HCT116 (cell line): ENCODE measurements around the gene SVIL. TPM values are rescaled to one million over a fixed set of nuclear protein-coding genes. Genes with fewer than 3 reads are reported as not detected.

Experiments used
- ATAC-seq: fragments of 200-7000 bp; cut with Tn5 transposase; 2 replicates; pipeline ENCODE4 v1.9.1; 2020; ENCODE audit warnings: mild to moderate bottlenecking, moderate library complexity
- BruUV-seq: library from RNA; stranded (reverse); fragments of 400-500 nt; replicated peaks from 2 replicates; lab custom pipeline; 2021; lab: Mats Ljungman, UMichigan
- CTCF ChIA-PET: fragments of 300-600 bp; sonication (Branson Sonifier 250); formaldehyde crosslinking; loops from one replicate; lab custom pipeline; 2021; ENCODE audit warnings: antibody characterized with exemption; lab: Charles Lee
- POLR2A ChIA-PET: fragments of 300-600, 350-600 bp; sonication (Branson Sonifier 250); formaldehyde crosslinking; loops from one replicate; lab custom pipeline; 2021; ENCODE audit warnings: antibody characterized with exemption; lab: Charles Lee
- RAD21 ChIA-PET, 2 experiments: fragments of 300-600 bp; sonication (Branson Sonifier 250); formaldehyde crosslinking; loops; one replicate each; lab custom pipeline; 2023; ENCODE audit warnings: low total read pairs in 2 of 2; ENCODE audit not compliant: uncharacterized antibody in 2 of 2, unreplicated experiment in 2 of 2, low non-redundant PET in 1 of 2; lab: Charles Lee
- DNase-seq: peaks from one replicate; pipeline ENCODE4 v3.0.0-alpha.2; 2010; ENCODE audit warnings: low read depth, low spot score
- H2AFZ ChIP-seq: fragments of 200-600 bp; shearing (Covaris generic), sonication (generic); 2 replicates; pipeline ENCODE4 v1.6.1; 2017; ENCODE audit warnings: low read depth, mixed run types, mixed read lengths, antibody characterized with exemption, low read length; ENCODE audit not compliant: poor library complexity, severe bottlenecking
- H3K27ac ChIP-seq: 2 replicates; pipeline ENCODE4 v1.5.1; 2012; ENCODE audit warnings: low read depth, low read length
- H3K27me3 ChIP-seq: fragments of 200-600 bp; sonication (generic); 2 replicates; pipeline ENCODE4 v1.6.1; 2016; ENCODE audit warnings: mixed run types, low read length, mixed read lengths; ENCODE audit not compliant: insufficient read depth
- H3K36me3 ChIP-seq, 2 experiments: fragments of 200-500 bp in 1 of 2; fragments of 200-600 bp in 1 of 2; sonication (Bioruptor generic) in 1 of 2; sonication (generic) in 1 of 2; 2 replicates each; pipeline versions ENCODE4 v1.5.1 to v1.6.1; 2014 to 2016; ENCODE audit warnings: low read length in 2 of 2, inconsistent platforms in 1 of 2, mixed read lengths in 1 of 2, mixed run types in 1 of 2; ENCODE audit not compliant: insufficient read depth in 2 of 2, control insufficient read depth in 1 of 2
- H3K4me1 ChIP-seq, 2 experiments: fragments of 200-600 bp in 1 of 2; sonication (generic) in 1 of 2; 2 replicates each; pipeline versions ENCODE4 v1.5.1 to v1.6.1; 2012 to 2017; ENCODE audit warnings: low read length in 2 of 2, inconsistent platforms in 1 of 2, mild to moderate bottlenecking in 1 of 2, mixed read lengths in 1 of 2, mixed run types in 1 of 2, moderate library complexity in 1 of 2; ENCODE audit not compliant: insufficient read depth in 2 of 2, control insufficient read depth in 1 of 2
- H3K4me2 ChIP-seq: fragments of 200-600 bp; sonication (generic); 2 replicates; pipeline ENCODE4 v1.6.1; 2017; ENCODE audit warnings: mixed run types, low read length, mixed read lengths
- H3K4me3 ChIP-seq, 2 experiments: fragments of 200-600 bp in 1 of 2; sonication (generic) in 1 of 2; replicated peaks in 1 of 2; 2 replicates each; pipeline ENCODE4 v1.5.1; 2011 to 2016; ENCODE audit warnings: low read length in 2 of 2, control low read depth in 1 of 2, low read depth in 1 of 2, mild to moderate bottlenecking in 1 of 2, mixed read lengths in 1 of 2, mixed run types in 1 of 2
- H3K79me2 ChIP-seq: fragments of 200-600 bp; sonication (generic); 2 replicates; pipeline ENCODE4 v1.6.1; 2017; ENCODE audit warnings: mild to moderate bottlenecking, mixed run types, low read length, moderate library complexity, mixed read lengths; ENCODE audit not compliant: insufficient read depth
- H3K9ac ChIP-seq: fragments of 200-600 bp; sonication (generic); 2 replicates; pipeline ENCODE4 v1.6.1; 2016; ENCODE audit warnings: low read length, mixed read lengths
- H3K9me2 ChIP-seq: fragments of 200-600 bp; sonication (generic), shearing (Covaris generic); 2 replicates; pipeline ENCODE4 v1.6.1; 2017; ENCODE audit warnings: mixed run types, mild to moderate bottlenecking, moderate library complexity; ENCODE audit not compliant: insufficient read depth
- H3K9me3 ChIP-seq, 2 experiments: fragments of 200-500 bp in 1 of 2; fragments of 200-600 bp in 1 of 2; sonication (Bioruptor generic) in 1 of 2; sonication (generic) in 1 of 2; 2 replicates each; pipeline ENCODE4 v1.6.1; 2014 to 2017; ENCODE audit warnings: low read length in 2 of 2, mixed read lengths in 2 of 2, inconsistent platforms in 1 of 2, low read depth in 1 of 2, mild to moderate bottlenecking in 1 of 2, mixed run types in 1 of 2, moderate library complexity in 1 of 2; ENCODE audit not compliant: control insufficient read depth in 1 of 2, insufficient read depth in 1 of 2
- H4K20me1 ChIP-seq: fragments of 200-600 bp; sonication (generic), shearing (Covaris generic); 2 replicates; pipeline ENCODE4 v1.6.1; 2017; ENCODE audit warnings: mixed run types, mild to moderate bottlenecking, moderate library complexity; ENCODE audit not compliant: insufficient read depth
- CEBPB ChIP-seq: IDR thresholded peaks from 2 replicates; pipeline ENCODE4 v1.6.1; 2012; ENCODE audit warnings: low read depth
- EZH2phosphoT487 ChIP-seq: fragments of 200-600 bp; IDR thresholded peaks from 2 replicates; pipeline ENCODE4 v1.6.1; 2018; ENCODE audit warnings: antibody characterized with exemption, borderline replicate concordance
- REST ChIP-seq: IDR thresholded peaks from 2 replicates; pipeline ENCODE4 v1.6.1; 2012; ENCODE audit warnings: low read depth
- TCF7L2 ChIP-seq: IDR thresholded peaks from 2 replicates; pipeline ENCODE4 v1.7.0; 2011; ENCODE audit warnings: borderline replicate concordance, inconsistent platforms; ENCODE audit not compliant: insufficient read depth, insufficient read length; ENCODE audit errors: extremely low read depth
- intact Hi-C: fragments of 100-400 bp; cut with micrococcal nuclease; formaldehyde crosslinking; loops from 2 replicates; pipeline ENCODE4 v1.10.0; 2022
- total RNA-seq: library from RNA; stranded (reverse); gene quantifications from one replicate; pipeline ENCODE4 v1.2.1, GENCODE V29; 2021; ENCODE audit not compliant: unreplicated experiment

Gene SVIL
- total RNA-seq, 1 experiment from 2014 or later, result 27.0 TPM

GRCh38 chr10:29529146-29529545 is 105.6 kb downstream of the SVIL start (continued):
- TF ChIP-seq REST, result no peak

GRCh38 chr10:29525762-29526161 is 109.0 kb downstream of the SVIL start:
- no peaks in the 10 kb centered on the region for H3K9me3 ChIP-seq
- no peaks in the 10 kb centered on the region for H3K27me3 ChIP-seq
- no peaks in the 10 kb centered on the region for H3K79me2 ChIP-seq
- intact Hi-C loops, result no loop called here
- H3K27ac ChIP-seq, result no peak overlapping the region
- DNase-seq, result no peak
- H3K4me1 ChIP-seq, result no peaks in the 10 kb centered on the region
- H3K4me2 ChIP-seq, result no peak overlapping the region
- H4K20me1 ChIP-seq, result no peaks in the 10 kb centered on the region
- H3K9me2 ChIP-seq, result no peaks in the 10 kb centered on the region
- ChIA-PET RAD21 (no interaction called here), CTCF (interaction anchor here (0.8 kb wide), 1 partner anchor 13 kb away, joined by 3 read pairs; no protein-coding TSS in a partner anchor), POLR2A (no interaction called here)
- no peak overlapping the region for H2AFZ ChIP-seq
- H3K36me3 ChIP-seq, result peaks cover 6 to 8% of the 10 kb centered on the region in 2 experiments; a peak in 2 of 4 replicates
- no peak for ATAC-seq
- TF ChIP-seq CEBPB (no peak), TCF7L2 (no peak), EZH2phosphoT487 (no peak)
- H3K4me3 ChIP-seq, result no peak overlapping the region
- BruUV-seq, result no TSS peak
- no peak overlapping the region for H3K9ac ChIP-seq
